Measurements from ENCODE around the gene STRAP.

Gene STRAP

GRCh38 chr12:15918066-15918465, 35.9 kb downstream of the STRAP start:
- H3K4me3 ChIP-seq (replicated peaks in 1 of 2; ENCODE audit: low read depth in 2 of 2, low read length in 2 of 2) = no peak overlapping the region
- no peak for DNase-seq (ENCODE audit: low read depth in 2 of 2)
- no peak for TF ChIP-seq CTCF (IDR thresholded peaks at IDR 0.05; ENCODE audit: low read depth, low read length)

GRCh38 chr12:15919418-15919817, 37.2 kb downstream of the STRAP start:
- peak in 1 of 2 donors; percentile 19 for DNase-seq (ENCODE audit: low read depth in 2 of 2)
- TF ChIP-seq CTCF (IDR thresholded peaks at IDR 0.05; ENCODE audit: low read depth, low read length) = no peak
- H3K4me3 ChIP-seq (replicated peaks in 1 of 2; ENCODE audit: low read depth in 2 of 2, low read length in 2 of 2) = no peak overlapping the region

GRCh38 chr12:15924956-15925355, 42.8 kb downstream of the STRAP start:
- no peak for DNase-seq (ENCODE audit: low read depth in 2 of 2)
- no peak overlapping the region for H3K4me3 ChIP-seq (replicated peaks in 1 of 2; ENCODE audit: low read depth in 2 of 2, low read length in 2 of 2)
- TF ChIP-seq CTCF (IDR thresholded peaks at IDR 0.05; ENCODE audit: low read depth, low read length) = no peak

GRCh38 chr12:15928346-15928745, 46.2 kb downstream of the STRAP start:
- no peak for TF ChIP-seq CTCF (IDR thresholded peaks at IDR 0.05; ENCODE audit: low read depth, low read length)
- H3K4me3 ChIP-seq (replicated peaks in 1 of 2; ENCODE audit: low read depth in 2 of 2, low read length in 2 of 2) = no peak overlapping the region
- DNase-seq (ENCODE audit: low read depth in 2 of 2) = peak; percentile 56 to 95

GRCh38 chr12:15928870-15929571, 46.8 kb downstream of the STRAP start:
- TF ChIP-seq CTCF (IDR thresholded peaks at IDR 0.05; ENCODE audit: low read depth, low read length) = no peak
- no peak overlapping the region for H3K4me3 ChIP-seq (replicated peaks in 1 of 2; ENCODE audit: low read depth in 2 of 2, low read length in 2 of 2)
- DNase-seq (ENCODE audit: low read depth in 2 of 2) = peak in 1 of 2 donors; percentile 27

GRCh38 chr12:15931590-15932053, 49.4 kb downstream of the STRAP start:
- no peak for TF ChIP-seq CTCF (IDR thresholded peaks at IDR 0.05; ENCODE audit: low read depth, low read length)
- peak in 1 of 2 donors; percentile 48 for DNase-seq (ENCODE audit: low read depth in 2 of 2)
- H3K4me3 ChIP-seq (replicated peaks in 1 of 2; ENCODE audit: low read depth in 2 of 2, low read length in 2 of 2) = no peak overlapping the region

- H3K4me3 ChIP-seq (replicated peaks in 1 of 2; ENCODE audit: low read depth in 2 of 2, low read length in 2 of 2) = no peak overlapping the region
- no peak for DNase-seq (ENCODE audit: low read depth in 2 of 2)
- no peak for TF ChIP-seq CTCF (IDR thresholded peaks at IDR 0.05; ENCODE audit: low read depth, low read length)
These were observed 50.1 kb downstream of the STRAP start for GRCh38 chr12:15932327-15932726.

Data from cardiac fibroblast (primary cell).